Left lung (tissue), 10 donors: ENCODE measurements around the gene WASL. TPM values are rescaled to one million over a fixed set of nuclear protein-coding genes. Genes with fewer than 3 reads are reported as not detected.

Experiments used
- ATAC-seq: fragments of 200-7000 bp; cut with Tn5 transposase; one replicate; pipeline ENCODE4 v1.9.1; 2020; ENCODE audit warnings: moderate library complexity
- DNase-seq, 4 donors: peaks; one replicate each; pipeline ENCODE4 v3.0.0-alpha.2; 2013 to 2020
- H3K27ac ChIP-seq, 2 donors: fragments of 200-600 bp; sonication (generic) in 1 of 2; one replicate each; pipeline versions ENCODE4 v1.5.0 to v1.8.0; 2020 to 2021
- H3K27me3 ChIP-seq, 2 donors: fragments of 200-600 bp; sonication (generic) in 1 of 2; one replicate each; pipeline versions ENCODE4 v1.5.0 to v1.8.0; 2020 to 2021
- H3K36me3 ChIP-seq, 2 donors: fragments of 200-600 bp; sonication (generic) in 1 of 2; one replicate each; pipeline versions ENCODE4 v1.5.0 to v1.8.0; 2020 to 2021
- H3K4me1 ChIP-seq, 2 donors: fragments of 200-600 bp; one replicate each; pipeline ENCODE4 v1.8.0; 2021
- H3K4me3 ChIP-seq, 2 donors: fragments of 200-600 bp; sonication (generic) in 1 of 2; one replicate each; pipeline versions ENCODE4 v1.5.0 to v1.8.0; 2020 to 2021; ENCODE audit warnings: mild to moderate bottlenecking in 1 of 2
- H3K9me3 ChIP-seq, 2 donors: fragments of 200-600 bp; sonication (generic) in 1 of 2; one replicate each; pipeline versions ENCODE4 v1.5.0 to v1.8.0; 2020 to 2021
- intact Hi-C, 2 donors: fragments of 100-400 bp; cut with DNase I; formaldehyde crosslinking; loops; one replicate each; pipeline versions ENCODE4 v1.11.2 to v1.14.2; 2022
- polyA plus RNA-seq, 6 donors: library from polyadenylated mRNA; unstranded; fragments of 120-200 nt; gene quantifications; one replicate each; pipeline ENCODE4 v1.2.1, GENCODE V29; 2013; ENCODE audit not compliant: insufficient read length in 6 of 6
- total RNA-seq, 2 donors: library from RNA; stranded (reverse); fragmentation: NEBNext Ultra II Directional; extraction: Animal tissue kit (Norgen Biotek cat#: 25700); gene quantifications; one replicate each; pipeline ENCODE4 v1.2.1, GENCODE V29; 2021
- TF ChIP-seq, protein P1 (sequence below), 2 donors: fragments of 200-600 bp; sonication (generic) in 1 of 2; IDR thresholded peaks; one replicate each; pipeline versions ENCODE4 v1.5.0 to v1.8.0; 2021; ENCODE audit warnings: antibody characterized with exemption in 2 of 2
- donor health status: DM: no; HTN: yes; CAD: no.
- donor health status: DM: no; HTN: no; CAD: no.

WASL gene
- total and polyA plus RNA-seq, 8 donors, result 30.4 to 54.5 (median 53.4) TPM

DNA sequence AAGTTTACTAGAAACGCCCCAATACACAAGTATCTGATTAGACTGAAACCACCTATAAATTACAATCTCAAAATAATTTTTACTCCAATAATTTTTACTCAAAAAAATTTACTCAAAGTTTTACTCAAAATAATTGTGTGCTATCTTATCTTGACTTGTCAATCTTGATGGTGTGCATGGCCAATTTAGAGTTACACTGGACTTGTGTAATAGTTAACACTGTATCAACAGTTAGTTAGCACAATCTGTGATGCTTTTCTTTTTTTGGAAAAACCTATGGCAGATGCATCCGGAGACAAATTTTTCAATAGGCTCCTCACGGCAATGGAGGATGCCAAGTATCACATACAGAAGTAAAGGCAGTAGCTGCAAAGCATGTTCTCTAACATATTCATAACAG lies 68.2 kb downstream of the WASL start:
- Histone ChIP-seq H3K36me3 (peaks cover 0 to 20% of the 10 kb centered on the region in 2 donors), H3K9me3 (no peaks in the 10 kb centered on the region), H3K4me1 (peaks cover 0 to 6% of the 10 kb centered on the region in 2 donors), H3K27ac (no peak overlapping the region), H3K27me3 (no peaks in the 10 kb centered on the region), H3K4me3 (no peak overlapping the region)
- TF ChIP-seq, protein P1, sequence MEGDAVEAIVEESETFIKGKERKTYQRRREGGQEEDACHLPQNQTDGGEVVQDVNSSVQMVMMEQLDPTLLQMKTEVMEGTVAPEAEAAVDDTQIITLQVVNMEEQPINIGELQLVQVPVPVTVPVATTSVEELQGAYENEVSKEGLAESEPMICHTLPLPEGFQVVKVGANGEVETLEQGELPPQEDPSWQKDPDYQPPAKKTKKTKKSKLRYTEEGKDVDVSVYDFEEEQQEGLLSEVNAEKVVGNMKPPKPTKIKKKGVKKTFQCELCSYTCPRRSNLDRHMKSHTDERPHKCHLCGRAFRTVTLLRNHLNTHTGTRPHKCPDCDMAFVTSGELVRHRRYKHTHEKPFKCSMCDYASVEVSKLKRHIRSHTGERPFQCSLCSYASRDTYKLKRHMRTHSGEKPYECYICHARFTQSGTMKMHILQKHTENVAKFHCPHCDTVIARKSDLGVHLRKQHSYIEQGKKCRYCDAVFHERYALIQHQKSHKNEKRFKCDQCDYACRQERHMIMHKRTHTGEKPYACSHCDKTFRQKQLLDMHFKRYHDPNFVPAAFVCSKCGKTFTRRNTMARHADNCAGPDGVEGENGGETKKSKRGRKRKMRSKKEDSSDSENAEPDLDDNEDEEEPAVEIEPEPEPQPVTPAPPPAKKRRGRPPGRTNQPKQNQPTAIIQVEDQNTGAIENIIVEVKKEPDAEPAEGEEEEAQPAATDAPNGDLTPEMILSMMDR (IDR thresholded peaks at IDR 0.05), result no peak
- intact Hi-C loops, result loop anchor here in 1 of 2 donors (10.0 kb wide), 1 partner anchor 184 kb away; no protein-coding TSS in a partner anchor
- ATAC-seq (no peak), DNase-seq (no peak)

DNA sequence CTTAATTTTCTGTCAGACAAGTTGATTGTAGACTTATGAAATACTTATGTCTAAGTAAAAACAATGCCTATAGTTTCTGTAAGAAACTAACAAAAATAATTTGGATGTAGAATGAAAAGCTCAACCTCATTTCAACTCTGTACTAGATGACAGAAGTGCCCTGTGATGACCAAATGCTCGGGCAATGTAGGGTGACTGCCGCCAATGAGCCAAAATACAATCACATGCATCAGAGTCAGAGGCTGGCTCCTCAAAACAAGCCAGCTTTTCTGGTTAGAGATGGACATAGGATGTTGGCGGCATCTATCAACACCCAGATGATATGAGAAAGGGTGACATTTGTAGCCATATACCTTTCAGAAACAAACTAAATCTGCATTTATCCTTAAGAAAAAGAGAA lies 69.2 kb downstream of the WASL start:
- peaks cover 0 to 20% of the 10 kb centered on the region in 2 donors for H3K36me3 ChIP-seq
- peaks cover 0 to 11% of the 10 kb centered on the region in 2 donors for H3K4me1 ChIP-seq
- H3K27me3 ChIP-seq, result no peaks in the 10 kb centered on the region
- TF ChIP-seq, protein P1 (IDR thresholded peaks at IDR 0.05), result no peak
- no peak for ATAC-seq
- H3K27ac ChIP-seq, result no peak overlapping the region
- no peaks in the 10 kb centered on the region for H3K9me3 ChIP-seq
- intact Hi-C loops, result loop anchor here in 1 of 2 donors (10.0 kb wide), 1 partner anchor 185 kb away; no protein-coding TSS in a partner anchor
- H3K4me3 ChIP-seq, result no peak overlapping the region
- no peak for DNase-seq

DNA sequence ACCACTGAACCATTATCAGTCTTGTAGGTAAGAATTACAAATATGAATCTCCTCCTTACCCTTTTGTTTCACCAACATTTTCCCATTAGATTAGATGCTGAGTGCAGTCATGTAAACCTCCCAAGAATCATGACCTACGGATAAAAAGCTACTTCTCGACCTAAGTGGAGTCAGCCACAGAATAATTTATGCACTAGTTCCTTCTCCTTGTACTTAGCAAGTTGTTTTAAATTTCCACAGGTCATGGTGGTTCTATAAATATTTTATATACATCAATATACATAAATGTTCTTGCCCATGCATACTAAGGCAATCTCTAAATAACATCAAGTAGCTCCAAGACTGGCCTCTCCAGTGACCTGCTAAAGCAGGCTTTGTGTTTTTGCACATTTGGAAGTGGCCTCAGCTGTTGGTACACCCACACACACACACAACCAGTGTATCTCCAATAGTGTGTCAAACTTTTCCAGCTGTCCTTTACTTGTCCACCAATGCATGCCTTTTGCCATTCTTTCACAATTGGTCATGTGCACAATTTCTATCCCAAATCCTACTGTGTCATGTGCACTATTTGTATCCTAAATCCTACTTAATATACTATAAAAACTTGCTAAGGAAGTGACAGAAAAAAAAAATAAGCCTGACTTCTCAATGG lies 71.6 kb downstream of the WASL start:
- TF ChIP-seq, protein P1 (IDR thresholded peaks at IDR 0.05), result no peak
- Histone ChIP-seq H3K4me1 (peaks cover 0 to 11% of the 10 kb centered on the region in 2 donors), H3K4me3 (no peak overlapping the region), H3K27ac (no peak overlapping the region), H3K9me3 (no peaks in the 10 kb centered on the region), H3K27me3 (no peaks in the 10 kb centered on the region), H3K36me3 (peaks cover 0 to 14% of the 10 kb centered on the region in 2 donors)
- intact Hi-C loops, result no loop called here
- ATAC-seq (no peak), DNase-seq (no peak)

DNA sequence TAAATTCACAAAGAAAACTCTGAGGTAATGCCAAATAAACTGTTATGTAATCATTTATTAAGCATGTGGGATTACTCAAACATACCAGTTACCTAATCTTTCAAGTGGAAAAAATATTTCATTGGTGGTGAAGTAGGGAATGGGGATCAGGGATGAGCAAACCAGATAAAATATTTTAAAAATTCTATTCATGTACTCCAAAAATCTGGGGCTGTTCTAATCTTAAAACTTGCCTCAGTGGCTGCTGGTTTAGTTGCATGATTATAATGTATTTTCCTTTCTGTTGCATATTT lies 73.7 kb downstream of the WASL start:
- H3K27me3 ChIP-seq, result no peaks in the 10 kb centered on the region
- intact Hi-C loops, result no loop called here
- ATAC-seq, result peak; percentile 53

DNA sequence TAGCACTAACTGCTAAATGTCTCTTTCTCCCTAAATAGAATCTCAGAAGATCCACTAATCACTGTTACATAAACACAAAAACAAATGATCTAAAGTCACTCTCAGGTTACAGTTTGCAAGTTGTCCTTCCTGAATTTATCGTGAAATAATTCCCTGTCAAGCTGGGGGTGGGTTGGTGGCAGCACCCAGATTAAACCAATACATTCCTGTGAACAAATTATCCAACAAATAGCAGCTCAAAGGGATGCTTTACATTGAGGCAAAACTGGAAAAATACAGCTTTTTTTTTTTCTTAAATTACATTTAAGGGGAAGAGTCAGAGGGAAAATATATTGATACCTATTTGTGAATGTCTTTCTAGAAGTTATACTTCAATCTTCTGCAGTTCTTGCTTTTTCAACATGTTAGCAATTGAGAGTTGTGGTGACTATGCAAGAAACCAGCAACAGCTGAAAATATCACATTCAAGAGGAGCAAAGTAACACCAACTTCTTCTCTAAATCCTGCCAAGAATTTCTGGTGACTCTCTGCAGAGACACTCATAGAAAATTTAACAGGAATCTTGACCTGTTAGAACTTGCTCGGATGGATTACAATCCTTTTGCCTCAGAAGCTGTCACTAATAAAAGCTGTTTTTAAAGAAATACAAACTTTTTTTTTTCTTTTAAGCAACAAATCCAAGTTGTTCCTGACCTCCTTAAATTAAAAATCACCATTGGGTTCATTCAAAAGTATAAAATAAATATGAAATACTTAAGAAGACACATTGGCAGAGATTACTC lies 74.2 kb downstream of the WASL start:
- TF ChIP-seq, protein P1 (IDR thresholded peaks at IDR 0.05), result no peak
- ATAC-seq, result peak; percentile 43

More for the DNA sequence above, 73.7 kb downstream of the WASL start:
- DNase-seq, result peak in 1 of 4 donors; percentile 10
- no peak overlapping the region for H3K4me3 ChIP-seq
- TF ChIP-seq, protein P1 (IDR thresholded peaks at IDR 0.05), result no peak
- no peaks in the 10 kb centered on the region for H3K36me3 ChIP-seq
- H3K27ac ChIP-seq, result no peak overlapping the region
- H3K4me1 ChIP-seq, result peaks cover 0 to 6% of the 10 kb centered on the region in 2 donors
- no peaks in the 10 kb centered on the region for H3K9me3 ChIP-seq

More for the DNA sequence above, 74.2 kb downstream of the WASL start:
- Histone ChIP-seq H3K9me3 (no peaks in the 10 kb centered on the region), H3K4me1 (peaks cover 0 to 6% of the 10 kb centered on the region in 2 donors), H3K27ac (no peak overlapping the region), H3K36me3 (no peaks in the 10 kb centered on the region), H3K27me3 (no peaks in the 10 kb centered on the region), H3K4me3 (no peak overlapping the region)
- intact Hi-C loops, result no loop called here
- peak in 2 of 4 donors; percentile 10 to 13 for DNase-seq
